ENCODE results near the gene PEX11G. TPM values are rescaled to one million over a fixed set of nuclear protein-coding genes. Genes with fewer than 3 reads are reported as not detected.

The PEX11G gene
- total RNA-seq, 1 experiment from 2014 or later, result 2.8 TPM

DNA sequence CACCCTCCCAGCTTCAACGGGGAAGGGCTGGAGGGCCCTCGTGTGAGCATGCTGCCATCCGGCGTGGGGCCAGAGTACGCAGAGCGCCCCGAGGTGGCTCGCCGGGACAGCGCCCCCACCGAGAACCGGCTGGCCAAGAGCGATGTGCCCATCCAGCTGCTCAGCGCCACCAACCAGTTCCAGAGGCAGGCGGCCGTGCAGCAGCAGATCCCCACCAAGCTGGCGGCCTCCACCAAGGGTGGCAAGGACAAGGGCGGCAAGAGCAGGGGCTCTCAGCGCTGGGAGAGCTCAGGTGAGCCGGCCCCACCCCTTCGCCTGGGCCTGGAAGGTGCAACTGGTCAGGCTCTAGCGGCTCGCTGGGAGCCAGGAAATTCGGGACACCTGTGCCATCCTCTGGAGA lies 20.0 kb downstream of the PEX11G start:
- Histone ChIP-seq H3T11ph (ENCODE audit: low read length) (no peak overlapping the region), H3K14ac (ENCODE audit: insufficient read depth, low read length) (no peak overlapping the region), H2AFZ (ENCODE audit: low read length) (no peak overlapping the region), H4K91ac (ENCODE audit: insufficient read length, low read depth, low read length) (no peak overlapping the region), H3K4ac (ENCODE audit: low read depth, low read length) (no peak overlapping the region), H3K79me1 (ENCODE audit: insufficient read depth, low read depth, low read length, poor library complexity, severe bottlenecking) (no peaks in the 10 kb centered on the region), H3K23ac (ENCODE audit: insufficient read length, low read depth, low read length) (no peak overlapping the region), H3K4me1 (ENCODE audit: insufficient read depth, low read length) (no peaks in the 10 kb centered on the region), H2BK5ac (ENCODE audit: insufficient read length, low read length) (no peak overlapping the region), H2BK15ac (ENCODE audit: low read depth, low read length) (no peak overlapping the region), H3K27ac (ENCODE audit: insufficient read length, low read depth, low read length) (no peak overlapping the region), H3K9me3 (ENCODE audit: control insufficient read depth, low read depth, low read length) (no peaks in the 10 kb centered on the region), H2BK120ac (ENCODE audit: low read depth, low read length, poor library complexity, severe bottlenecking) (no peak overlapping the region), H3K23me2 (ENCODE audit: insufficient read length, low read depth, low read length, poor library complexity, severe bottlenecking) (no peaks in the 10 kb centered on the region), H2AK5ac (ENCODE audit: insufficient read length, low read length) (no peak overlapping the region), H3K56ac (ENCODE audit: insufficient read length, low read depth, low read length) (no peak overlapping the region), H3K18ac (ENCODE audit: insufficient read length, low read depth, low read length) (no peak overlapping the region), H3K79me2 (ENCODE audit: insufficient read depth, low read length) (no peaks in the 10 kb centered on the region), H4K8ac (replicated peaks; ENCODE audit: insufficient read length, low read depth, low read length) (no peak overlapping the region), H2BK12ac (ENCODE audit: insufficient read length, low read depth, low read length) (no peak overlapping the region), H3K9ac (ENCODE audit: extremely low read depth, insufficient read length, low read length) (no peak overlapping the region), H4K20me1 (ENCODE audit: control insufficient read depth, insufficient read depth, insufficient read length) (no peaks in the 10 kb centered on the region), H4K5ac (ENCODE audit: insufficient read length, low read depth, low read length) (no peak overlapping the region), H3K27me3 (ENCODE audit: insufficient read depth, low read length) (no peaks in the 10 kb centered on the region), H2BK20ac (ENCODE audit: low read depth, low read length, poor library complexity, severe bottlenecking) (no peak overlapping the region), H3K4me2 (ENCODE audit: insufficient read depth, insufficient read length, low read length) (no peak overlapping the region)
- Mint-ChIP-seq H3K36me3 (ENCODE audit: insufficient read depth in 1 of 3, low read depth in 3 of 3) (peaks cover 6 to 23% (median 20%) of the 10 kb centered on the region in 3 experiments; a peak in 6 of 7 replicates), H3K4me3 (no peak overlapping the region), H3K4me1 (no peaks in the 10 kb centered on the region), H3K27ac (no peak overlapping the region), H3K27me3 (ENCODE audit: low read depth) (no peaks in the 10 kb centered on the region), H3K9me3 (no peaks in the 10 kb centered on the region)
- no CpG with 5 or more reads among the region's 24 CpGs for WGBS (ENCODE audit: extremely low coverage, insufficient read length, low lambda C conversion rate)
- DNase-seq, result no peak
- TF ChIP-seq, protein P1, sequence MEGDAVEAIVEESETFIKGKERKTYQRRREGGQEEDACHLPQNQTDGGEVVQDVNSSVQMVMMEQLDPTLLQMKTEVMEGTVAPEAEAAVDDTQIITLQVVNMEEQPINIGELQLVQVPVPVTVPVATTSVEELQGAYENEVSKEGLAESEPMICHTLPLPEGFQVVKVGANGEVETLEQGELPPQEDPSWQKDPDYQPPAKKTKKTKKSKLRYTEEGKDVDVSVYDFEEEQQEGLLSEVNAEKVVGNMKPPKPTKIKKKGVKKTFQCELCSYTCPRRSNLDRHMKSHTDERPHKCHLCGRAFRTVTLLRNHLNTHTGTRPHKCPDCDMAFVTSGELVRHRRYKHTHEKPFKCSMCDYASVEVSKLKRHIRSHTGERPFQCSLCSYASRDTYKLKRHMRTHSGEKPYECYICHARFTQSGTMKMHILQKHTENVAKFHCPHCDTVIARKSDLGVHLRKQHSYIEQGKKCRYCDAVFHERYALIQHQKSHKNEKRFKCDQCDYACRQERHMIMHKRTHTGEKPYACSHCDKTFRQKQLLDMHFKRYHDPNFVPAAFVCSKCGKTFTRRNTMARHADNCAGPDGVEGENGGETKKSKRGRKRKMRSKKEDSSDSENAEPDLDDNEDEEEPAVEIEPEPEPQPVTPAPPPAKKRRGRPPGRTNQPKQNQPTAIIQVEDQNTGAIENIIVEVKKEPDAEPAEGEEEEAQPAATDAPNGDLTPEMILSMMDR (conservative IDR thresholded peaks at IDR 0.05), result no peak

Measured in H9 (cell line).